HepG2 (cell line): Measurements from ENCODE around the gene SLC39A10. TPM values are rescaled to one million over a fixed set of nuclear protein-coding genes. Genes with fewer than 3 reads are reported as not detected.

Experiments used
- ATAC-seq: fragments of 200-7000 bp; cut with Tn5 transposase; 3 replicates; pipeline ENCODE4 v1.9.1; 2020; ENCODE audit warnings: mild to moderate bottlenecking, moderate library complexity
- BruUV-seq: library from RNA; stranded (reverse); fragments of 400-500 nt; replicated peaks from 2 replicates; lab custom pipeline; 2021; lab: Mats Ljungman, UMichigan
- CTCF ChIA-PET: fragments of 300-600 bp; formaldehyde crosslinking; extraction: SDS; loops from one replicate; lab custom pipeline; 2021; ENCODE audit warnings: low total read pairs, inconsistent platforms, low intra/inter-chr PET ratio; lab: Yijun Ruan, JAX
- POLR2A ChIA-PET: fragments of 350-600 bp; sonication (Branson Sonifier 250); formaldehyde crosslinking; loops from one replicate; lab custom pipeline; 2020; ENCODE audit warnings: antibody characterized with exemption, inconsistent platforms; lab: Yijun Ruan, JAX
- DNase-seq: peaks from one replicate; pipeline ENCODE4 v3.0.0-alpha.2; 2015; ENCODE audit warnings: low spot score
- FAIRE-seq: peaks from 3 replicates; lab custom pipeline; 2011; peaks lifted over from hg19 to GRCh38; lab: Jason Lieb, UNC
- H2AFZ ChIP-seq: one replicate; pipeline ENCODE4 v1.6.1; 2011; ENCODE audit warnings: low read length, inconsistent platforms
- H3K27ac ChIP-seq: fragments of 300-600 bp; 3 replicates; pipeline ENCODE4 v1.8.0; 2011; ENCODE audit warnings: mixed run types, mild to moderate bottlenecking, mixed read lengths, low read length, inconsistent platforms; ENCODE audit not compliant: insufficient read depth; ENCODE audit errors: extremely low read length
- H3K27me3 ChIP-seq, 2 experiments: fragments of 200-600 bp in 1 of 2; 2 replicates in 1 of 2; 3 replicates in 1 of 2; pipeline versions ENCODE4 v1.6.0 to v1.8.0; 2011; ENCODE audit warnings: low read length in 2 of 2, mild to moderate bottlenecking in 2 of 2, moderate library complexity in 2 of 2, inconsistent platforms in 1 of 2; ENCODE audit not compliant: insufficient read depth in 2 of 2, control insufficient read depth in 1 of 2
- H3K36me3 ChIP-seq, 2 experiments: fragments of 200-600 bp in 1 of 2; replicated peaks in 1 of 2; 2 replicates in 1 of 2; 3 replicates in 1 of 2; pipeline versions ENCODE4 v1.5.1 to v1.8.0; 2011; ENCODE audit warnings: low read length in 2 of 2, inconsistent platforms in 1 of 2; ENCODE audit not compliant: insufficient read depth in 2 of 2, control insufficient read depth in 1 of 2
- H3K4me1 ChIP-seq: 2 replicates; pipeline ENCODE4 v1.5.1; 2012; ENCODE audit warnings: low read length, inconsistent platforms; ENCODE audit not compliant: insufficient read depth
- H3K4me2 ChIP-seq: 2 replicates; pipeline ENCODE4 v1.6.0; 2011; ENCODE audit warnings: low read depth, low read length, inconsistent platforms
- H3K4me3 ChIP-seq, 3 experiments: fragments of 200-600 bp in 1 of 3; sonication (generic), shearing (Covaris generic) in 1 of 3; replicated peaks in 1 of 3; 2 replicates each; pipeline ENCODE4 v1.5.1; 2011 to 2016; ENCODE audit warnings: low read length in 3 of 3, inconsistent platforms in 2 of 3, low read depth in 2 of 3, mild to moderate bottlenecking in 2 of 3, control low read depth in 1 of 3, mixed read lengths in 1 of 3; ENCODE audit not compliant: insufficient read depth in 1 of 3
- H3K79me2 ChIP-seq: one replicate; pipeline ENCODE4 v1.6.1; 2011; ENCODE audit warnings: low read length, inconsistent platforms; ENCODE audit not compliant: insufficient read depth
- H3K9ac ChIP-seq: 2 replicates; pipeline ENCODE4 v1.6.0; 2011; ENCODE audit warnings: mild to moderate bottlenecking, low read depth, low read length, inconsistent platforms; ENCODE audit not compliant: insufficient read depth
- H3K9me3 ChIP-seq: 2 replicates; pipeline ENCODE4 v1.5.1; 2012; ENCODE audit warnings: mild to moderate bottlenecking, low read length
- H4K20me1 ChIP-seq: 2 replicates; pipeline ENCODE4 v1.6.0; 2011; ENCODE audit warnings: inconsistent platforms, mild to moderate bottlenecking, low read length, moderate library complexity; ENCODE audit not compliant: insufficient read depth
- BHLHE40 ChIP-seq: IDR thresholded peaks from 2 replicates; pipeline ENCODE4 v1.6.1; 2011; ENCODE audit warnings: low read length, improper control_type of control experiment
- ELF4 ChIP-seq: sonication (generic); formaldehyde crosslinking; IDR thresholded peaks from 2 replicates; pipeline ENCODE4 v1.5.0; 2020; ENCODE audit warnings: missing genetic modification reagents, mild to moderate bottlenecking, moderate library complexity, borderline replicate concordance
- HHEX ChIP-seq: IDR thresholded peaks from 2 replicates; pipeline ENCODE4 v1.6.1; 2016; ENCODE audit warnings: control low read depth
- HMG20A ChIP-seq: IDR thresholded peaks from 2 replicates; pipeline ENCODE4 v1.6.1; 2016; ENCODE audit warnings: borderline replicate concordance
- IRX3 ChIP-seq: sonication (generic); formaldehyde crosslinking; IDR thresholded peaks from 2 replicates; pipeline ENCODE4 v1.8.1; 2023; ENCODE audit warnings: mild to moderate bottlenecking, low read depth, missing genetic modification reagents, borderline replicate concordance
- MYC ChIP-seq: sonication (generic); formaldehyde crosslinking; IDR thresholded peaks from 2 replicates; pipeline ENCODE4 v1.9.0; 2021; ENCODE audit warnings: missing genetic modification reagents, borderline replicate concordance
- POGZ ChIP-seq: sonication (generic); formaldehyde crosslinking; IDR thresholded peaks from 2 replicates; pipeline ENCODE4 v1.4.0; 2020; ENCODE audit warnings: mild to moderate bottlenecking, missing genetic modification reagents
- SMAD1 ChIP-seq: sonication (generic); formaldehyde crosslinking; IDR thresholded peaks from 2 replicates; pipeline ENCODE4 v1.4.0; 2020; ENCODE audit warnings: missing genetic modification reagents, low read depth, mild to moderate bottlenecking, borderline replicate concordance
- SP140L ChIP-seq: sonication (generic); formaldehyde crosslinking; IDR thresholded peaks from 2 replicates; pipeline ENCODE4 v1.4.0; 2020; ENCODE audit warnings: missing genetic modification reagents, borderline replicate concordance
- ZC3H4 ChIP-seq: sonication (generic); formaldehyde crosslinking; IDR thresholded peaks from 2 replicates; pipeline ENCODE4 v1.4.0; 2020; ENCODE audit warnings: missing genetic modification reagents, borderline replicate concordance
- ZKSCAN8 ChIP-seq: IDR thresholded peaks from 2 replicates; pipeline ENCODE4 v1.6.1; 2016; ENCODE audit warnings: borderline replicate concordance, missing genetic modification reagents, missing compliant biosample characterization
- ZNF136 ChIP-seq: sonication (generic); formaldehyde crosslinking; IDR thresholded peaks from 2 replicates; pipeline ENCODE4 v1.8.1; 2022; ENCODE audit warnings: low read depth, mild to moderate bottlenecking, moderate library complexity, missing genetic modification reagents
- ZNF205 ChIP-seq: IDR thresholded peaks from 2 replicates; pipeline ENCODE4 v1.6.1; 2018; ENCODE audit warnings: missing biosample characterization, missing genetic modification reagents
- ZNF337 ChIP-seq: sonication (generic); formaldehyde crosslinking; IDR thresholded peaks from 2 replicates; pipeline ENCODE4 v1.5.1; 2020; ENCODE audit warnings: missing genetic modification reagents, low read depth, mild to moderate bottlenecking, borderline replicate concordance
- ZNF431 ChIP-seq: sonication (generic); formaldehyde crosslinking; IDR thresholded peaks from 2 replicates; pipeline ENCODE4 v1.9.0; 2022; ENCODE audit warnings: missing genetic modification reagents, low read depth, mild to moderate bottlenecking, borderline replicate concordance
- ZNF552 ChIP-seq: sonication (generic); formaldehyde crosslinking; IDR thresholded peaks from 2 replicates; pipeline ENCODE4 v1.9.0; 2022; ENCODE audit warnings: missing genetic modification reagents, mild to moderate bottlenecking, borderline replicate concordance
- ZNF720 ChIP-seq: sonication (generic); formaldehyde crosslinking; IDR thresholded peaks from 2 replicates; pipeline ENCODE4 v1.4.0; 2020; ENCODE audit warnings: missing genetic modification reagents
- ZNF737 ChIP-seq: sonication (generic); formaldehyde crosslinking; IDR thresholded peaks from 2 replicates; pipeline ENCODE4 v1.5.0; 2020; ENCODE audit warnings: missing genetic modification reagents, mild to moderate bottlenecking, borderline replicate concordance
- ZNF761 ChIP-seq: sonication (generic); formaldehyde crosslinking; conservative IDR thresholded peaks from 2 replicates; pipeline ENCODE4 v1.4.0; 2020; ENCODE audit warnings: mild to moderate bottlenecking, missing genetic modification reagents
- ZNF790 ChIP-seq: sonication (generic); formaldehyde crosslinking; IDR thresholded peaks from 2 replicates; pipeline ENCODE4 v1.8.0; 2022; ENCODE audit warnings: missing genetic modification reagents, mild to moderate bottlenecking, borderline replicate concordance
- in situ Hi-C: cut with HindIII; loops from 2 replicates; pipeline ENCODE4 v1.10.0; 2017; ENCODE audit warnings: low pct_unique_long_range_greater_than_20kb; ENCODE audit not compliant: extremely low pct_ligation_motif_present
- intact Hi-C: fragments of 100-400 bp; cut with micrococcal nuclease; formaldehyde crosslinking; loops from one replicate; pipeline ENCODE4 v1.10.0; 2022; ENCODE audit not compliant: unreplicated experiment
- polyA plus RNA-seq, 8 experiments: library from polyadenylated mRNA; depleted of rRNA in 3 of 8; stranded (reverse) in 7 of 8; unstranded in 1 of 8; fragments of >200 nt; fragmentation: Illumina TruSeq in 4 of 8; extraction: Trizol in 4 of 8; gene quantifications; 2 replicates each; pipeline versions ENCODE4 v1.2.1 to v1.2.3, GENCODE V29; 2011 to 2016; ENCODE audit warnings: low read depth in 4 of 8, missing spikeins in 1 of 8, mixed read lengths in 1 of 8; ENCODE audit not compliant: insufficient read depth in 1 of 8
- total RNA-seq, 5 experiments: library from RNA; depleted of rRNA; stranded (reverse); fragments of >200 nt; fragmentation: Illumina TruSeq; extraction: Trizol; gene quantifications; 2 replicates each; pipeline ENCODE4 v1.2.3, GENCODE V29; 2016; ENCODE audit warnings: low read depth in 1 of 5
- TF ChIP-seq, protein P1 (sequence below): IDR thresholded peaks from 2 replicates; pipeline ENCODE4 v1.6.1; 2012; ENCODE audit warnings: low read depth, low read length, improper control_type of control experiment
- TF ChIP-seq, protein P2 (sequence below): sonication (generic); formaldehyde crosslinking; IDR thresholded peaks from 2 replicates; pipeline ENCODE4 v1.4.0; 2020; ENCODE audit warnings: missing genetic modification reagents

SLC39A10 gene
- total and polyA plus RNA-seq, 2 of the 13 experiments (the other 11 are each of a cell fraction or from before 2014, with no cell fraction given), result 13.2 to 21.0 TPM

DNA sequence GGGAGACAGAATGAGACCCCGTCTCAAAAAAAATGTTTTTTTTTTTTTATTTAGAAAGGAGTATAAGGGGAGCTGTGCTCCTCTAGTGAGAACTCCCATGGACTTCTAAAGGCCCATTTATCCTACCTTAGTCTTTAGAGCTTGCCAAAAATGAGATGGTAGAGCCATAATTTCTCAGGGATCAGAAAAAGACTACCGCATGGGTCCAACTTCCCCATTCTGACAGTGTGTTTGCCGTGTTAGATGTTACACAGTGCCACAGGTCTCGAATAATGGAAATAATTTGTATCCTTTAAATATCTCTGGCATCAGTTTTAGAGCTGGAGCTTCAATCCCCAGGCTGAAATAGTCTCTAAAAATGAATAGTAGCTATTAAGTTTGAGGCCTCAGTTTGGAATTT lies 6.0 kb upstream of the SLC39A10 start (continued):
- TF ChIP-seq ELF4 (CRISPR knock-in tag), result no peak
- no peak for TF ChIP-seq POGZ (CRISPR knock-in tag)
- no peak for TF ChIP-seq ZNF737 (CRISPR knock-in tag)
- TF ChIP-seq ZC3H4 (CRISPR knock-in tag), result no peak
- no peak for TF ChIP-seq HMG20A
- TF ChIP-seq SP140L (CRISPR knock-in tag), result no peak
- no peak for TF ChIP-seq MYC (CRISPR knock-in tag)
- no peak for TF ChIP-seq HHEX (CRISPR knock-in tag)
- TF ChIP-seq SMAD1, result no peak
- TF ChIP-seq, all 625 proteins: peak for 0

DNA sequence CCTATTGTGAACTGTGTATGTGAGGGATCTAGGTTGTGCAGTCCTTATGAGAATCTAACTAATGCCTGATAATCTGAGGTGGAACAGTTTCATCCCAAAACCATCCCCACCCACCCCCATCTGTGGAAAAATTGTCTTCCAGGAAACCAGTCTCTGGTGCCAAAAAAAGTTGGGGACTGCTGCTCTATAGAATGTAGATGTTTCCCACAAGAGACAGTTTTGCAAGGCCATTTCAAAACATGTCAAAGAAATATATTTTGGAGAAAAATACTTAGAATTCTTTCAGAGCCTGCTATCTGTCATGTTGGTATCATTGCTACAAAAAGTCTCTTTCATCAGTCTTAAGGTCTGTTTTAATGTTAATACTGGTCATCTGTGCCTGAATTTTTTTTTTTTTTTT lies 4.1 kb upstream of the SLC39A10 start:
- no TSS peak for BruUV-seq
- Histone ChIP-seq H3K79me2 (peaks cover under 1% of the 10 kb centered on the region), H3K36me3 (no peaks in the 10 kb centered on the region), H3K9ac (no peak overlapping the region), H2AFZ (no peak overlapping the region), H3K27me3 (0 out of 5 replicates have a peak, but pooled peaks cover 0 to 2% of the 10 kb centered on the region in 2 experiments), H3K9me3 (no peaks in the 10 kb centered on the region), H3K27ac (no peak overlapping the region), H3K4me1 (peaks cover 8% of the 10 kb centered on the region), H3K4me2 (no peak overlapping the region), H3K4me3 (no peak overlapping the region), H4K20me1 (no peaks in the 10 kb centered on the region)
- CTCF ChIA-PET, result no interaction called here
- FAIRE-seq (no peak), DNase-seq (no peak), ATAC-seq (no peak)
- in situ Hi-C loops, result no loop called here
- intact Hi-C loops, result loop anchor here (10.0 kb wide), 1 partner anchor 318 kb away; no protein-coding TSS in a partner anchor
- POLR2A ChIA-PET, result no interaction called here
- TF ChIP-seq, protein P1, sequence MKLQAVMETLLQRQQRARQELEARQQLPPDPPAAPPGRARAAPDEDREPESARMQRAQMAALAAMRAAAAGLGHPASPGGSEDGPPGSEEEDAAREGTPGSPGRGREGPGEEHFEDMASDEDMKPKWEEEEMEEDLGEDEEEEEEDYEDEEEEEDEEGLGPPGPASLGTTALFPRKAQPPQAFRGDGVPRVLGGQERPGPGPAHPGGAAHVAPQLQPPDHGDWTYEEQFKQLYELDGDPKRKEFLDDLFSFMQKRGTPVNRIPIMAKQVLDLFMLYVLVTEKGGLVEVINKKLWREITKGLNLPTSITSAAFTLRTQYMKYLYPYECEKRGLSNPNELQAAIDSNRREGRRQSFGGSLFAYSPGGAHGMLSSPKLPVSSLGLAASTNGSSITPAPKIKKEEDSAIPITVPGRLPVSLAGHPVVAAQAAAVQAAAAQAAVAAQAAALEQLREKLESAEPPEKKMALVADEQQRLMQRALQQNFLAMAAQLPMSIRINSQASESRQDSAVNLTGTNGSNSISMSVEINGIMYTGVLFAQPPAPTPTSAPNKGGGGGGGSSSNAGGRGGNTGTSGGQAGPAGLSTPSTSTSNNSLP, result no peak
- no peak for TF ChIP-seq ZNF431 (CRISPR knock-in tag)
- no peak for TF ChIP-seq ZNF552 (CRISPR knock-in tag)
- no peak for TF ChIP-seq BHLHE40
- TF ChIP-seq ZKSCAN8 (CRISPR knock-in tag), result no peak
- no peak for TF ChIP-seq ZNF720 (CRISPR knock-in tag)
- no peak for TF ChIP-seq ZNF761 (CRISPR knock-in tag)
- TF ChIP-seq ZNF337 (CRISPR knock-in tag), result no peak
- TF ChIP-seq ZNF205 (CRISPR knock-in tag), result no peak
- TF ChIP-seq IRX3 (CRISPR knock-in tag), result no peak
- TF ChIP-seq ZNF790 (CRISPR knock-in tag), result no peak
- TF ChIP-seq, protein P2, sequence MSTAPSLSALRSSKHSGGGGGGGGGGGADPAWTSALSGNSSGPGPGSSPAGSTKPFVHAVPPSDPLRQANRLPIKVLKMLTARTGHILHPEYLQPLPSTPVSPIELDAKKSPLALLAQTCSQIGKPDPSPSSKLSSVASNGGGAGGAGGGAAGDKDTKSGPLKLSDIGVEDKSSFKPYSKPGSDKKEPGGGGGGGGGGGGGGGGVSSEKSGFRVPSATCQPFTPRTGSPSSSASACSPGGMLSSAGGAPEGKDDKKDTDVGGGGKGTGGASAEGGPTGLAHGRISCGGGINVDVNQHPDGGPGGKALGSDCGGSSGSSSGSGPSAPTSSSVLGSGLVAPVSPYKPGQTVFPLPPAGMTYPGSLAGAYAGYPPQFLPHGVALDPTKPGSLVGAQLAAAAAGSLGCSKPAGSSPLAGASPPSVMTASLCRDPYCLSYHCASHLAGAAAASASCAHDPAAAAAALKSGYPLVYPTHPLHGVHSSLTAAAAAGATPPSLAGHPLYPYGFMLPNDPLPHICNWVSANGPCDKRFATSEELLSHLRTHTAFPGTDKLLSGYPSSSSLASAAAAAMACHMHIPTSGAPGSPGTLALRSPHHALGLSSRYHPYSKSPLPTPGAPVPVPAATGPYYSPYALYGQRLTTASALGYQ (CRISPR knock-in tag), result no peak
- no peak for TF ChIP-seq ZNF136 (CRISPR knock-in tag)
